NCI-H774 (cell line): ENCODE measurements around the gene SDHA.
"Not testable (repeated sequence)": the region's sequence is repeated elsewhere in the genome, so short reads cannot be mapped to it uniquely, and the experiment has no call there.

ENCODE experiments used
- DNase-seq: peaks from one replicate; lab custom pipeline; 2025; lab: John Stamatoyannopoulos, UW

The SDHA gene

DNA sequence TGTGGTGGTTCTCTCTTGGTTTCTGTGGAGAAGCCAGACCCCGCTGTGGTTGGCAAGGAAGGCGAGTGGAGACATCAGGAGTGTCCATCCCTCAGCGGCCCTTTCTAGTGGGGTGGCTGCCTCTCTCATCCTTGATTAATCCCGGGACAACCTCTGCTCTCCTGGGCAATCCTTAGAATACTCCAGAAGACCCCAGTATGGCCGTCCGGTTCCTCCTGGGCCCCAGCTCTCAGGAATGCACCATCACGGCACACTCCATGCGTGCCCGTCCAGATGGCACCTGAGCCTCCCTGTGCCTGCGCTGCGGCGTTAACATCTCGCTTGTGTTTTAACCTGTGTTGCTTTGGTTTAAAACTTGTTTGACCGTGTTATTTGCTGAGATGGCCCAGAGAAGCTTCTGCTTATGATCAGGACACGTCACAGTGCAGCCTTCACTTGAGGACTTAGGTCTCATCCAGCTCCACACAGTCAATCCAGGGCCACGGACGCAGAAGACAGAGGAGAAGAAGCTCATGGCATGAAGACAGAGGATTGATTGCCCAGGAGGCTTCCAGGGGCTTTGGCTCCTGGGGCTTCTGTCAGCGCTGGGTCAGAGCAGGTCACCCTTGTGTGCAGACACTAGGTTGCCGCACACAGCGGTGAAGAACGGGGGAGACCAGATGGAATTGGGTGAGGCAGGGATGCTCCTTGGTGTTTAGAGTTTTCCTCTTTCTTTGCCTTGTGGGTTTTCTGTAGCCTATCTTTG is 82.7 kb downstream of the SDHA start:
- not testable (repeated sequence) for DNase-seq

- peak; percentile 93 for DNase-seq
These were observed 84.3 kb downstream of the SDHA start for GRCh38 chr5:302416-302815.

- DNase-seq = no peak
These were observed 84.8 kb downstream of the SDHA start for GRCh38 chr5:302966-303365.

DNA sequence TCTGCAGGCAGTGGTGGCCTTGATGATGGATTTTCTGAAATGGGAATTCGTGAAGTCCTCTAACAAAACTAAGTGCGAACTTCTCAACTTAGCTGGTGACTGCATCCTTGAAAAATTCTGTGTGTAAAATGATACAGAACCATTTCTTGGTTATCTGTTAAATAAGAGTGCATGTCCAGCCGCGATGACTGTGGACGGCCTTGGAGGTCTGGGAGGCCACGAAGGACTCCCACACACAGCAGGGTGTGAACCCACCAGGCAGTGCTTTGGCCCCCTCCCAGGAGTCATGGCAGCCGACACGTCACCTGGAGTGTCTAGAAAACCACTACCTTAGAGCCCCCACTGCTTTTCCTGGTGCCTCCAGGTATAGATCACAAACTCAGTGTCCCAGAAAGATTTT is 85.6 kb downstream of the SDHA start:
- DNase-seq = not testable (repeated sequence)

DNA sequence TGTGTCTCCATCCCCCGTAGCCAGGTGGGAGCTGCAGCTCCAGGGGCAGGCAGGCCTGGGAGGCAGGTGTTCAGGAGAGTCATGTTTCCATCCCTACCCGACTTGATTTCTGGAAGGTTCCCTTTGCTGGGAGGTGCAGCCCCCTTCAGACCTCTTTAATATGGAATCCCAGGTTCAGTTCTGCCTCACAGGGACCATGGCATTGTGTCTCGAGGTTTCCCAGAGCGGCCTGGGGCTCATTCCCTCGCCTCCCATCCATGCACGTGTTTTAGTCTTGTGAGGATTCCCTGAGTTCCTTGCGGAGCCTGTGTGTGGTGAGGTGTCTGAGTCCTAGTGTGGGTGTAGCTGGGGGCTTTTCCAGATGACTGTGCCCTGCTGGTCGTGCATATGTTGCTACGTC is 86.9 kb downstream of the SDHA start:
- DNase-seq = no peak

DNA sequence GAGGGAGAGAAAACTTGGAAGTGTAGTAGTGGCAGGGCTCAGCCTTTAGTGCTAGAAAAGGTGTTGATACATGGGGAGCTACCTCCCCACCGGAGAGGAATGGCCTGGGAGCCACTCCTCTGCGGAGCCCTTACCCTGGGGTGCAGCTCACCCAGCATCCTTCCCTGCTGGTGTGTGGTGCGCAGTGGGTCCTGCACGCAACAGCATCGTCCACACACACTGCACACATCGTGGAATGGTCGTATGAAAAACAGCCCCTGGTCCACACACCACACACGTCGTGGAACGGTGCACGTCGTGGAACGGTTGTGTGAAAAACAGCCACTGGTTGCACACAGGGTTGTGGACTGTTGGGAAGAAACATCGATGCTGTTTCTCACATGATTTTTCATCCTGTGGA is 87.3 kb downstream of the SDHA start:
- no peak for DNase-seq

DNA sequence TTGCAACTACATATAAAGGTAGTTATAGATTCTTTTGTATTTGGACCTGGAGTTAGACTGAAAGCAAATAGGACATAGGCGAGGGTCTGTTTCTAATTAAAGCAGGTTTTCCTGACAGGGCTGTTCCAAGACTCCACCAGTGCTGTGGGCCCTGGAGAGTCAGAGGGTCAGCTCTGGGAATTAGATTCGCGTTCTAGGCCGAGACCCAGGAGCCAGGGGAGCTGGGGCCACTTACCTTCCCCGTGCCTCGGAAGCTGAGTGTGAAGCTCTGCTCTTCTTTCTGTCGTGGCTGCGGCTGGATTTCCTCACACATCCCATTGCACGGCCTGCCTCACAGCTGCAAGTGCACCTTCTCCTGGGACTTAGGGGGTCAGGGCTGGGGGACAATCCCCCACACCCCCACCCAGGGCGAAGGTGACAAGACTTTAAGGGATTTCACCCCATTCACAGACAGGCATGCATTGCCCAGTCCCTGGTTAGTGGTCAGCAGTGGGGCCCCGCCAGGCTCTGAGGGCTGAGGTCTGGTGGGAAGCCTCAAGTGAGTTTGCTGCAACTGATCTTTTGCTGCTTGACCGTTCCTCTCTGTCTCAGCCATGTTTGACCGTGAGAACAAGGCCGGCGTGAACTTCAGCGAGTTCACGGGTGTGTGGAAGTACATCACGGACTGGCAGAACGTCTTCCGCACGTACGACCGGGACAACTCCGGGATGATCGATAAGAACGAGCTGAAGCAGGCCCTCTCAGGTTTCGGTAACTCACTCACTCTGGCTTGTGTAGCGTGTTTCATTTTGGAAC is 88.1 kb downstream of the SDHA start:
- no peak for DNase-seq
